Activated T-cell treated with anti-CD3 and anti-CD28 coated beads, Interleukin-2, amount 50 U/mL, for 1 hour (primary cell): ENCODE data around the gene MSANTD3.
"Not testable (repeated sequence)": the region's sequence is repeated elsewhere in the genome, so short reads cannot be mapped to it uniquely, and the experiment has no call there.

Experiments
- DNase-seq: peaks from one replicate; pipeline ENCODE4 v3.0.0-alpha.2; 2020

MSANTD3 gene

GRCh38 chr9:100430286-100430940 is 3.5 kb downstream of the MSANTD3 start:
- DNase-seq, result no peak

- no peak for DNase-seq
These were observed 4.9 kb downstream of the MSANTD3 start for GRCh38 chr9:100431886-100432285.

GRCh38 chr9:100432736-100433135 is 5.8 kb downstream of the MSANTD3 start:
- DNase-seq, result no peak

GRCh38 chr9:100436571-100436970 is 9.6 kb downstream of the MSANTD3 start:
- no peak for DNase-seq

- peak; percentile 51 for DNase-seq
These were observed 11.2 kb downstream of the MSANTD3 start for GRCh38 chr9:100437860-100438805.

- DNase-seq, result no peak
These were observed 13.1 kb downstream of the MSANTD3 start for GRCh38 chr9:100440071-100440470.

- DNase-seq, result not testable (repeated sequence)
These were observed 13.5 kb downstream of the MSANTD3 start for GRCh38 chr9:100440487-100440886.

GRCh38 chr9:100441911-100442361 is 15.0 kb downstream of the MSANTD3 start:
- no peak for DNase-seq

- no peak for DNase-seq
These were observed 17.1 kb downstream of the MSANTD3 start for GRCh38 chr9:100443781-100444768.

GRCh38 chr9:100445161-100445902 is 18.4 kb downstream of the MSANTD3 start:
- no peak for DNase-seq

- DNase-seq, result no peak
These were observed 19.1 kb downstream of the MSANTD3 start for GRCh38 chr9:100445903-100446549.

GRCh38 chr9:100447041-100447440 is 20.1 kb downstream of the MSANTD3 start:
- DNase-seq, result no peak

- no peak for DNase-seq
These were observed 21.3 kb downstream of the MSANTD3 start for GRCh38 chr9:100448266-100448665.

GRCh38 chr9:100449420-100449819 is 22.5 kb downstream of the MSANTD3 start:
- DNase-seq, result no peak

GRCh38 chr9:100452894-100453293 is 26.0 kb downstream of the MSANTD3 start:
- DNase-seq, result no peak

GRCh38 chr9:100455470-100455869 is 28.5 kb downstream of the MSANTD3 start:
- DNase-seq, result no peak

- no peak for DNase-seq
These were observed 30.6 kb downstream of the MSANTD3 start for GRCh38 chr9:100457517-100457916.

GRCh38 chr9:100459963-100460362 is 33.0 kb downstream of the MSANTD3 start:
- DNase-seq, result no peak

GRCh38 chr9:100465274-100465673 is 38.3 kb downstream of the MSANTD3 start:
- no peak for DNase-seq

GRCh38 chr9:100465761-100466160 is 38.8 kb downstream of the MSANTD3 start:
- no peak for DNase-seq

- no peak for DNase-seq
These were observed 39.4 kb downstream of the MSANTD3 start for GRCh38 chr9:100466171-100466828.
